GM12878 (cell line): ENCODE measurements around the gene SRRM2. TPM values are rescaled to one million over a fixed set of nuclear protein-coding genes. Genes with fewer than 3 reads are reported as not detected.

Source experiments
- BACH1 ChIP-seq: fragments of 450-650 bp; IDR thresholded peaks from 2 replicates; pipeline ENCODE4 v1.6.1; 2017; ENCODE audit warnings: mild to moderate bottlenecking, borderline replicate concordance
- BHLHE40 ChIP-seq, 2 experiments: fragments of 450-650 bp in 1 of 2; IDR thresholded peaks; 2 replicates each; pipeline ENCODE4 v1.6.1; 2011 to 2017; ENCODE audit warnings: low read depth in 2 of 2, borderline replicate concordance in 1 of 2, improper control_type of control experiment in 1 of 2, low read length in 1 of 2, mild to moderate bottlenecking in 1 of 2
- DPF2 ChIP-seq: fragments of 450-650 bp; IDR thresholded peaks from 2 replicates; pipeline ENCODE4 v1.6.1; 2017; ENCODE audit warnings: mild to moderate bottlenecking
- ETV6 ChIP-seq, 2 experiments: fragments of 450-650 bp in 1 of 2; IDR thresholded peaks in 1 of 2; conservative IDR thresholded peaks in 1 of 2; 2 replicates each; pipeline ENCODE4 v1.6.1; 2014; ENCODE audit warnings: antibody characterized with exemption in 1 of 2, borderline replicate concordance in 1 of 2, low read depth in 1 of 2, mild to moderate bottlenecking in 1 of 2, moderate library complexity in 1 of 2
- EZH2 ChIP-seq: IDR thresholded peaks from 2 replicates; pipeline ENCODE4 v1.6.1; 2012; ENCODE audit warnings: low read depth, mild to moderate bottlenecking, control low read depth, inconsistent platforms, low read length, borderline replicate concordance; ENCODE audit not compliant: control insufficient read depth
- HDAC2 ChIP-seq: fragments of 200-600 bp; sonication (generic); IDR thresholded peaks from 2 replicates; pipeline ENCODE4 v1.6.1; 2017
- LARP7 ChIP-seq: fragments of 450-650 bp; IDR thresholded peaks from 2 replicates; pipeline ENCODE4 v1.6.1; 2017; ENCODE audit warnings: mild to moderate bottlenecking
- MAX ChIP-seq: IDR thresholded peaks from 2 replicates; pipeline ENCODE4 v1.6.1; 2012; ENCODE audit warnings: low read depth, low read length, improper control_type of control experiment
- MTA2 ChIP-seq: fragments of 450-650 bp; IDR thresholded peaks from 2 replicates; pipeline ENCODE4 v1.6.1; 2016; ENCODE audit warnings: low read depth, mild to moderate bottlenecking, moderate library complexity
- MXI1 ChIP-seq: fragments of 150-350 bp; IDR thresholded peaks from 2 replicates; pipeline ENCODE4 v1.6.1; 2011; ENCODE audit warnings: low read depth, mild to moderate bottlenecking, inconsistent platforms, low read length, improper control_type of control experiment
- NBN ChIP-seq: fragments of 450-650 bp; IDR thresholded peaks from 2 replicates; pipeline ENCODE4 v1.6.1; 2016
- NFXL1 ChIP-seq: fragments of 450-650 bp; IDR thresholded peaks from 2 replicates; pipeline ENCODE4 v1.6.1; 2017; ENCODE audit warnings: antibody characterized with exemption, mild to moderate bottlenecking, borderline replicate concordance
- NRF1 ChIP-seq: conservative IDR thresholded peaks from 2 replicates; pipeline ENCODE4 v1.6.1; 2011; ENCODE audit warnings: mild to moderate bottlenecking, low read depth, low read length, improper control_type of control experiment
- PBX3 ChIP-seq: IDR thresholded peaks from 2 replicates; pipeline ENCODE4 v1.6.1; 2011; ENCODE audit warnings: mild to moderate bottlenecking, low read depth, low read length, moderate library complexity; ENCODE audit not compliant: insufficient replicate concordance
- POU2F2 ChIP-seq: IDR thresholded peaks from 3 replicates; pipeline ENCODE4 v1.6.1; 2011; ENCODE audit warnings: low read depth, mild to moderate bottlenecking, low read length, borderline replicate concordance
- RB1 ChIP-seq: fragments of 450-650 bp; formaldehyde crosslinking; IDR thresholded peaks from 2 replicates; pipeline ENCODE4 v1.6.1; 2017; ENCODE audit warnings: mild to moderate bottlenecking, borderline replicate concordance
- RFX5 ChIP-seq: IDR thresholded peaks from 2 replicates; pipeline ENCODE4 v1.6.1; 2011; ENCODE audit warnings: low read depth, low read length, improper control_type of control experiment
- SIX5 ChIP-seq: IDR thresholded peaks from 2 replicates; pipeline ENCODE4 v1.6.1; 2011; ENCODE audit warnings: mild to moderate bottlenecking, low read depth, low read length, moderate library complexity; ENCODE audit not compliant: severe bottlenecking
- SKIL ChIP-seq: fragments of 450-650 bp; IDR thresholded peaks from 2 replicates; pipeline ENCODE4 v1.6.1; 2017; ENCODE audit warnings: mild to moderate bottlenecking, low read depth, inconsistent platforms; ENCODE audit not compliant: poor library complexity, severe bottlenecking
- SMARCA5 ChIP-seq: fragments of 450-650 bp; IDR thresholded peaks from 2 replicates; pipeline ENCODE4 v1.6.1; 2017; ENCODE audit warnings: mild to moderate bottlenecking
- ZNF384 ChIP-seq: IDR thresholded peaks from 2 replicates; pipeline ENCODE4 v1.6.1; 2012; ENCODE audit warnings: low read depth, mild to moderate bottlenecking, low read length, improper control_type of control experiment, borderline replicate concordance
- ZNF687 ChIP-seq: fragments of 450-650 bp; IDR thresholded peaks from 2 replicates; pipeline ENCODE4 v1.6.1; 2017; ENCODE audit warnings: mild to moderate bottlenecking, moderate library complexity
- polyA plus RNA-seq, 11 experiments: library from polyadenylated mRNA; depleted of rRNA in 4 of 11; unstranded in 6 of 11; stranded (reverse) in 5 of 11; fragments of >200 nt; fragmentation: Nextera tagmentation in 4 of 11; fragmentation: Illumina TruSeq in 1 of 11; extraction: Ambion mirVana in 4 of 11; extraction: Trizol in 1 of 11; gene quantifications; 1 replicate in 1 of 11; 2 replicates in 10 of 11; pipeline versions ENCODE4 v1.2.1 to v1.2.3, GENCODE V29; 2011 to 2016; ENCODE audit warnings: inconsistent platforms in 2 of 11, missing spikeins in 2 of 11, low read depth in 1 of 11
- total RNA-seq, 4 experiments: library from RNA; depleted of rRNA in 3 of 4; stranded (reverse); fragments of >200 nt in 3 of 4; fragmentation: Illumina TruSeq in 1 of 4; extraction: Trizol in 1 of 4; gene quantifications; 2 replicates each; pipeline versions ENCODE4 v1.2.1 to v1.2.3, GENCODE V29; 2013 to 2021

Gene SRRM2
- total and polyA plus RNA-seq, 10 of the 15 experiments (the other 5 are each of a cell fraction or from before 2014, with no cell fraction given), result 30.1 to 502 (median 196) TPM

GRCh38 chr16:2752035-2752849 lies at the start of gene SRRM2 (continued):
- peak; percentile 98 for TF ChIP-seq ZNF687
- peak; percentile 47 for TF ChIP-seq NRF1
- TF ChIP-seq MXI1, result peak; percentile 54
- TF ChIP-seq LARP7, result peak; percentile 82
- 0 out of 2 replicates have a peak, but pooled peaks have one; percentile 67 for TF ChIP-seq NFXL1
- no peak for TF ChIP-seq SKIL
- TF ChIP-seq MAX, result peak; percentile 65; the same call in 1 of the 2 replicates
- TF ChIP-seq EZH2, result no peak
- TF ChIP-seq RFX5, result 0 out of 2 replicates have a peak, but pooled peaks have one; percentile 33
- peak; percentile 87 for TF ChIP-seq SMARCA5
- TF ChIP-seq BACH1, result peak; percentile 90
- TF ChIP-seq ETV6 (conservative IDR thresholded peaks at IDR 0.05 in 1 of 2, IDR thresholded peaks at IDR 0.05 in 1 of 2; ENCODE audit: borderline replicate concordance in 1 of 2, low read depth in 1 of 2), result no peak
- peak; percentile 77 for TF ChIP-seq SIX5
- TF ChIP-seq RB1, result peak; percentile 78; the same call in 1 of the 2 replicates
- TF ChIP-seq DPF2, result no peak; the same call in none of the 2 replicates
- TF ChIP-seq MTA2, result no peak
- TF ChIP-seq NBN, result peak; percentile 92
- peak; percentile 79; the same call in 1 of the 2 replicates for TF ChIP-seq HDAC2
- TF ChIP-seq ZNF384, result peak; percentile 45; the same call in 1 of the 2 replicates
- TF ChIP-seq POU2F2, result peak; percentile 41; the same call in 1 of the 3 replicates
- peak; percentile 28 to 64; a peak in 2 of 4 replicates for TF ChIP-seq BHLHE40 (IDR thresholded peaks at IDR 0.05; ENCODE audit: borderline replicate concordance in 1 of 2, low read depth in 2 of 2, low read length in 1 of 2)
- TF ChIP-seq PBX3, result peak; percentile 10
